HepG2 (cell line): Measurements from ENCODE around the gene ZSCAN26. TPM values are rescaled to one million over a fixed set of nuclear protein-coding genes. Genes with fewer than 3 reads are reported as not detected.

Experiments used
- ARID2 ChIP-seq: sonication (generic); formaldehyde crosslinking; IDR thresholded peaks from 2 replicates; pipeline ENCODE4 v1.8.1; 2022; ENCODE audit warnings: mild to moderate bottlenecking, missing genetic modification reagents, borderline replicate concordance
- ASH2L ChIP-seq: fragments of 300-600, 200-600 bp; sonication (generic); IDR thresholded peaks from 2 replicates; pipeline ENCODE4 v1.7.0; 2017; ENCODE audit warnings: low read depth, mild to moderate bottlenecking, moderate library complexity, mixed read lengths, low read length; ENCODE audit not compliant: insufficient read length
- FOXK1 ChIP-seq: sonication (generic); formaldehyde crosslinking; IDR thresholded peaks from 2 replicates; pipeline ENCODE4 v1.4.0; 2020; ENCODE audit warnings: low read depth, missing genetic modification reagents, borderline replicate concordance
- HCFC1 ChIP-seq: fragments of 150-350 bp; IDR thresholded peaks from 2 replicates; pipeline ENCODE4 v1.6.1; 2014; ENCODE audit warnings: low read depth, low read length
- HHEX ChIP-seq: IDR thresholded peaks from 2 replicates; pipeline ENCODE4 v1.6.1; 2016; ENCODE audit warnings: control low read depth
- ISL2 ChIP-seq: sonication (generic); formaldehyde crosslinking; IDR thresholded peaks from 2 replicates; pipeline ENCODE4 v1.5.0; 2020; ENCODE audit warnings: missing genetic modification reagents
- KLF15 ChIP-seq: sonication (generic); formaldehyde crosslinking; IDR thresholded peaks from 2 replicates; pipeline ENCODE4 v1.8.1; 2023; ENCODE audit warnings: borderline replicate concordance, mild to moderate bottlenecking, inconsistent platforms, missing genetic modification reagents, mixed read lengths
- THAP11 ChIP-seq: IDR thresholded peaks from 2 replicates; pipeline ENCODE4 v1.6.1; 2016; ENCODE audit warnings: missing biosample characterization, missing genetic modification reagents
- ZNF569 ChIP-seq: sonication (generic); formaldehyde crosslinking; IDR thresholded peaks from 2 replicates; pipeline ENCODE4 v1.5.0; 2020; ENCODE audit warnings: mild to moderate bottlenecking, missing genetic modification reagents, moderate library complexity, borderline replicate concordance
- ZNF891 ChIP-seq: sonication (generic); formaldehyde crosslinking; IDR thresholded peaks from 2 replicates; pipeline ENCODE4 v1.5.0; 2020; ENCODE audit warnings: mild to moderate bottlenecking, missing genetic modification reagents
- ZSCAN22 ChIP-seq: sonication (generic); formaldehyde crosslinking; IDR thresholded peaks from 2 replicates; pipeline ENCODE4 v1.4.0; 2020; ENCODE audit warnings: mild to moderate bottlenecking, missing genetic modification reagents
- ZSCAN9 ChIP-seq: IDR thresholded peaks from 2 replicates; pipeline ENCODE4 v1.6.1; 2016; ENCODE audit warnings: borderline replicate concordance
- polyA plus RNA-seq, 8 experiments: library from polyadenylated mRNA; depleted of rRNA in 3 of 8; stranded (reverse) in 7 of 8; unstranded in 1 of 8; fragments of >200 nt; fragmentation: Illumina TruSeq in 4 of 8; extraction: Trizol in 4 of 8; gene quantifications; 2 replicates each; pipeline versions ENCODE4 v1.2.1 to v1.2.3, GENCODE V29; 2011 to 2016; ENCODE audit warnings: low read depth in 4 of 8, missing spikeins in 1 of 8, mixed read lengths in 1 of 8; ENCODE audit not compliant: insufficient read depth in 1 of 8
- total RNA-seq, 5 experiments: library from RNA; depleted of rRNA; stranded (reverse); fragments of >200 nt; fragmentation: Illumina TruSeq; extraction: Trizol; gene quantifications; 2 replicates each; pipeline ENCODE4 v1.2.3, GENCODE V29; 2016; ENCODE audit warnings: low read depth in 1 of 5
- TF ChIP-seq, protein P1 (sequence below): sonication (generic); formaldehyde crosslinking; conservative IDR thresholded peaks from 2 replicates; pipeline ENCODE4 v1.8.0; 2022; ENCODE audit warnings: missing genetic modification reagents
- TF ChIP-seq, protein P2 (sequence below): sonication (generic); formaldehyde crosslinking; IDR thresholded peaks from 2 replicates; pipeline ENCODE4 v1.5.0; 2020; ENCODE audit warnings: missing genetic modification reagents
- TF ChIP-seq, protein P3 (sequence below): sonication (generic); formaldehyde crosslinking; IDR thresholded peaks from 2 replicates; pipeline ENCODE4 v1.8.0; 2022; ENCODE audit warnings: mild to moderate bottlenecking, missing genetic modification reagents
- TF ChIP-seq, protein P4 (sequence below): sonication (generic); formaldehyde crosslinking; IDR thresholded peaks from 2 replicates; pipeline ENCODE4 v1.4.0; 2020; ENCODE audit warnings: mild to moderate bottlenecking, missing genetic modification reagents
- TF ChIP-seq, protein P5 (sequence below): sonication (generic); formaldehyde crosslinking; conservative IDR thresholded peaks from 2 replicates; pipeline ENCODE4 v1.4.0; 2020; ENCODE audit warnings: mild to moderate bottlenecking, missing genetic modification reagents, moderate library complexity
- TF ChIP-seq, protein P6 (sequence below): sonication (generic); formaldehyde crosslinking; IDR thresholded peaks from 2 replicates; pipeline ENCODE4 v1.4.0; 2020; ENCODE audit warnings: missing genetic modification reagents, mild to moderate bottlenecking, borderline replicate concordance

ZSCAN26 gene
- total and polyA plus RNA-seq, 2 of the 13 experiments (the other 11 are each of a cell fraction or from before 2014, with no cell fraction given) = 12.0 to 15.6 TPM

DNA sequence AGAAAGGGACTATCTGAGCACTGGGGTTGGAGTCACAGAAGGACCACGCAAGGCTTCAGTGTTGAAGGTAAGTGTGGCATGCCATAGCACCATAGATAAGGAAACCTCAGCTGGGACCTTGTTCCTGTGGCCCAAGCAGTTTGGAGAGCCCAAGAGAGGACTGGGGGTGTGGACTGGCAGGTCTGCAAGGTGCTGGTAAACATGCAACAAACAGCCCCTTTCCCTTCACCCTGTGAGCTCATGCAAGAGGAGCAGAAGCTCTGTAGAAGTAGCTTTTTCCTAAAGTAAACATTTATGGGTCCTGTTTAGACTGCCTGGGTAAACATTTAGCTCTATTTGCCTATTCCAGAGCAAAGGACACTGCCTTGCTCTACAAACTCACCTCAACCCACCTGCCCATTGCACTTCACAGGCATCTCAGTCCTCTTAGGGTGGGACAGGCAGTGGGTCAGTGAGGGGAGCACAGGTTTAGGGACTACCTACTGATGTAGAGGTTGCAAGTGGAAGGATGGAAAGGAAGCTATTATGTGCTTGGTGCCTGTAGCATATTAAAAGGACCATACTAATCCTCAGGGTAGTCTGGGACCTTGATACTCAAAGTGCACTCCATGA, 57.0 kb downstream of the ZSCAN26 start (continued):
- TF ChIP-seq KLF15 (CRISPR knock-in tag) (no peak), ZNF569 (CRISPR knock-in tag) (no peak), ASH2L (peak; percentile 56), ZSCAN9 (peak; percentile 60; the same call in 1 of the 2 replicates), ARID2 (CRISPR knock-in tag) (no peak), THAP11 (CRISPR knock-in tag) (peak; percentile 56), HHEX (CRISPR knock-in tag) (no peak), HCFC1 (no peak), FOXK1 (CRISPR knock-in tag) (peak; percentile 65; the same call in 1 of the 2 replicates), ISL2 (CRISPR knock-in tag) (peak; percentile 66; the same call in 1 of the 2 replicates), ZSCAN22 (CRISPR knock-in tag) (no peak), ZNF891 (CRISPR knock-in tag) (no peak)
- TF ChIP-seq, protein P1, sequence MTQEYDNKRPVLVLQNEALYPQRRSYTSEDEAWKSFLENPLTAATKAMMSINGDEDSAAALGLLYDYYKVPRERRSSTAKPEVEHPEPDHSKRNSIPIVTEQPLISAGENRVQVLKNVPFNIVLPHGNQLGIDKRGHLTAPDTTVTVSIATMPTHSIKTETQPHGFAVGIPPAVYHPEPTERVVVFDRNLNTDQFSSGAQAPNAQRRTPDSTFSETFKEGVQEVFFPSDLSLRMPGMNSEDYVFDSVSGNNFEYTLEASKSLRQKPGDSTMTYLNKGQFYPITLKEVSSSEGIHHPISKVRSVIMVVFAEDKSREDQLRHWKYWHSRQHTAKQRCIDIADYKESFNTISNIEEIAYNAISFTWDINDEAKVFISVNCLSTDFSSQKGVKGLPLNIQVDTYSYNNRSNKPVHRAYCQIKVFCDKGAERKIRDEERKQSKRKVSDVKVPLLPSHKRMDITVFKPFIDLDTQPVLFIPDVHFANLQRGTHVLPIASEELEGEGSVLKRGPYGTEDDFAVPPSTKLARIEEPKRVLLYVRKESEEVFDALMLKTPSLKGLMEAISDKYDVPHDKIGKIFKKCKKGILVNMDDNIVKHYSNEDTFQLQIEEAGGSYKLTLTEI = no peak
- TF ChIP-seq, protein P2, sequence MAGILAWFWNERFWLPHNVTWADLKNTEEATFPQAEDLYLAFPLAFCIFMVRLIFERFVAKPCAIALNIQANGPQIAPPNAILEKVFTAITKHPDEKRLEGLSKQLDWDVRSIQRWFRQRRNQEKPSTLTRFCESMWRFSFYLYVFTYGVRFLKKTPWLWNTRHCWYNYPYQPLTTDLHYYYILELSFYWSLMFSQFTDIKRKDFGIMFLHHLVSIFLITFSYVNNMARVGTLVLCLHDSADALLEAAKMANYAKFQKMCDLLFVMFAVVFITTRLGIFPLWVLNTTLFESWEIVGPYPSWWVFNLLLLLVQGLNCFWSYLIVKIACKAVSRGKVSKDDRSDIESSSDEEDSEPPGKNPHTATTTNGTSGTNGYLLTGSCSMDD (CRISPR knock-in tag) = no peak
- TF ChIP-seq, protein P3, sequence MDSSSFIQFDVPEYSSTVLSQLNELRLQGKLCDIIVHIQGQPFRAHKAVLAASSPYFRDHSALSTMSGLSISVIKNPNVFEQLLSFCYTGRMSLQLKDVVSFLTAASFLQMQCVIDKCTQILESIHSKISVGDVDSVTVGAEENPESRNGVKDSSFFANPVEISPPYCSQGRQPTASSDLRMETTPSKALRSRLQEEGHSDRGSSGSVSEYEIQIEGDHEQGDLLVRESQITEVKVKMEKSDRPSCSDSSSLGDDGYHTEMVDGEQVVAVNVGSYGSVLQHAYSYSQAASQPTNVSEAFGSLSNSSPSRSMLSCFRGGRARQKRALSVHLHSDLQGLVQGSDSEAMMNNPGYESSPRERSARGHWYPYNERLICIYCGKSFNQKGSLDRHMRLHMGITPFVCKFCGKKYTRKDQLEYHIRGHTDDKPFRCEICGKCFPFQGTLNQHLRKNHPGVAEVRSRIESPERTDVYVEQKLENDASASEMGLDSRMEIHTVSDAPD = peak; percentile 87; the same call in 1 of the 2 replicates
- TF ChIP-seq, protein P4, sequence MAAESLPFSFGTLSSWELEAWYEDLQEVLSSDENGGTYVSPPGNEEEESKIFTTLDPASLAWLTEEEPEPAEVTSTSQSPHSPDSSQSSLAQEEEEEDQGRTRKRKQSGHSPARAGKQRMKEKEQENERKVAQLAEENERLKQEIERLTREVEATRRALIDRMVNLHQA (CRISPR knock-in tag) = no peak
- TF ChIP-seq, protein P5, sequence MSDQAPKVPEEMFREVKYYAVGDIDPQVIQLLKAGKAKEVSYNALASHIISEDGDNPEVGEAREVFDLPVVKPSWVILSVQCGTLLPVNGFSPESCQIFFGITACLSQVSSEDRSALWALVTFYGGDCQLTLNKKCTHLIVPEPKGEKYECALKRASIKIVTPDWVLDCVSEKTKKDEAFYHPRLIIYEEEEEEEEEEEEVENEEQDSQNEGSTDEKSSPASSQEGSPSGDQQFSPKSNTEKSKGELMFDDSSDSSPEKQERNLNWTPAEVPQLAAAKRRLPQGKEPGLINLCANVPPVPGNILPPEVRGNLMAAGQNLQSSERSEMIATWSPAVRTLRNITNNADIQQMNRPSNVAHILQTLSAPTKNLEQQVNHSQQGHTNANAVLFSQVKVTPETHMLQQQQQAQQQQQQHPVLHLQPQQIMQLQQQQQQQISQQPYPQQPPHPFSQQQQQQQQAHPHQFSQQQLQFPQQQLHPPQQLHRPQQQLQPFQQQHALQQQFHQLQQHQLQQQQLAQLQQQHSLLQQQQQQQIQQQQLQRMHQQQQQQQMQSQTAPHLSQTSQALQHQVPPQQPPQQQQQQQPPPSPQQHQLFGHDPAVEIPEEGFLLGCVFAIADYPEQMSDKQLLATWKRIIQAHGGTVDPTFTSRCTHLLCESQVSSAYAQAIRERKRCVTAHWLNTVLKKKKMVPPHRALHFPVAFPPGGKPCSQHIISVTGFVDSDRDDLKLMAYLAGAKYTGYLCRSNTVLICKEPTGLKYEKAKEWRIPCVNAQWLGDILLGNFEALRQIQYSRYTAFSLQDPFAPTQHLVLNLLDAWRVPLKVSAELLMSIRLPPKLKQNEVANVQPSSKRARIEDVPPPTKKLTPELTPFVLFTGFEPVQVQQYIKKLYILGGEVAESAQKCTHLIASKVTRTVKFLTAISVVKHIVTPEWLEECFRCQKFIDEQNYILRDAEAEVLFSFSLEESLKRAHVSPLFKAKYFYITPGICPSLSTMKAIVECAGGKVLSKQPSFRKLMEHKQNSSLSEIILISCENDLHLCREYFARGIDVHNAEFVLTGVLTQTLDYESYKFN = peak; percentile 98
- TF ChIP-seq, protein P6, sequence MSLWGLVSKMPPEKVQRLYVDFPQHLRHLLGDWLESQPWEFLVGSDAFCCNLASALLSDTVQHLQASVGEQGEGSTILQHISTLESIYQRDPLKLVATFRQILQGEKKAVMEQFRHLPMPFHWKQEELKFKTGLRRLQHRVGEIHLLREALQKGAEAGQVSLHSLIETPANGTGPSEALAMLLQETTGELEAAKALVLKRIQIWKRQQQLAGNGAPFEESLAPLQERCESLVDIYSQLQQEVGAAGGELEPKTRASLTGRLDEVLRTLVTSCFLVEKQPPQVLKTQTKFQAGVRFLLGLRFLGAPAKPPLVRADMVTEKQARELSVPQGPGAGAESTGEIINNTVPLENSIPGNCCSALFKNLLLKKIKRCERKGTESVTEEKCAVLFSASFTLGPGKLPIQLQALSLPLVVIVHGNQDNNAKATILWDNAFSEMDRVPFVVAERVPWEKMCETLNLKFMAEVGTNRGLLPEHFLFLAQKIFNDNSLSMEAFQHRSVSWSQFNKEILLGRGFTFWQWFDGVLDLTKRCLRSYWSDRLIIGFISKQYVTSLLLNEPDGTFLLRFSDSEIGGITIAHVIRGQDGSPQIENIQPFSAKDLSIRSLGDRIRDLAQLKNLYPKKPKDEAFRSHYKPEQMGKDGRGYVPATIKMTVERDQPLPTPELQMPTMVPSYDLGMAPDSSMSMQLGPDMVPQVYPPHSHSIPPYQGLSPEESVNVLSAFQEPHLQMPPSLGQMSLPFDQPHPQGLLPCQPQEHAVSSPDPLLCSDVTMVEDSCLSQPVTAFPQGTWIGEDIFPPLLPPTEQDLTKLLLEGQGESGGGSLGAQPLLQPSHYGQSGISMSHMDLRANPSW (CRISPR knock-in tag) = 0 out of 2 replicates have a peak, but pooled peaks have one; percentile 41
